ENCODE data around the gene LMF1. TPM values are rescaled to one million over a fixed set of nuclear protein-coding genes. Genes with fewer than 3 reads are reported as not detected.

The LMF1 gene
- total and polyA plus RNA-seq, 9 of the 15 experiments (the other 6 are each of a cell fraction or from before 2014, with no cell fraction given), result 0.11 to 1.6 (median 0.55) TPM; not detected in 1

DNA sequence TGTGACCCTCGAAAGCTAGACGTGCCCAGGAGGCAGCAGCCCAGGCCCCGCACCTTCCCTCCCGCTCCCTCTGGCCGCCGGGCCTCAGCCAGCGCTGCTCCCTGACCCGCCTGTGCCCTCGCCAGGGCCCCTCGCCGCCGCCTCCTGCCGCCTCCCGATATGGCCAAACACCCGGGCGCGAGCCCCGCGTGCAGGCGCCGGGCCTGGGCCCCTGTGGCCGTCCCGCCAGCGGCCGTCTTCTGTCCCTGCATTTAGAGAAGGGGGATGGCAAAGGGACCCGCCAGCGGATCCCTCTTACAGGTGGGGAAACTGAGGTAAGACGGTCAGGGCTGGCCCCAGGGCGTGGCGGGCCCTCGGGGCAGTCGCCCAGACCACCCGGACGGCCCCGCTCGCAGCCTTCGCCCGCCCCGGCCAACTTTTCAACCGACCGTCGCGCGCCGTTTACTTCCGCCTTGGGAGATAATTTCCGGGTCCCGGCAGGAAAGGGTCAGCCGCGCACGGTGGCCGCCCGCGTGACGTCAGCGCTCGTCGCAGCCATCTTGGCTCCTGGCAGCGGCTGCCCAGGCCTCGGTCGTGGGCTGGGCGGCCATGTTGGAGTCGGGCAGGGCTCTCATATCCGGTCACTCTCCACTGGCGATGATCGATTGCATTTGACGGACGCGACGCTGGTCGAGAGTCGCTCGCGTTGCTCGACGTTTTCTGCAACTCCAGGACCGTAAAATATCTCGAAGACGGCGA, 163.3 kb downstream of the LMF1 start (continued):
- TF ChIP-seq ZNF3 (CRISPR knock-in tag; IDR thresholded peaks at IDR 0.05) (no peak), NR2C2 (CRISPR knock-in tag; IDR thresholded peaks at IDR 0.05) (peak; percentile 97), NR2C2 (tag; IDR thresholded peaks at IDR 0.05) (peak; percentile 99), ZNF717 (CRISPR knock-in tag; IDR thresholded peaks at IDR 0.05) (no peak), DNMT1 (IDR thresholded peaks at IDR 0.05) (no peak), CEBPZ (IDR thresholded peaks at IDR 0.05; ENCODE audit: borderline replicate concordance, low read depth, low read length) (no peak), XRCC3 (IDR thresholded peaks at IDR 0.05) (no peak), DIDO1 (tag; IDR thresholded peaks at IDR 0.05; ENCODE audit: low read depth) (peak; percentile 77; the same call in 1 of the 2 replicates), SAP30 (IDR thresholded peaks at IDR 0.05; ENCODE audit: borderline replicate concordance, insufficient read depth, low read depth, low read length, poor library complexity, severe bottlenecking) (no peak), SIN3B (IDR thresholded peaks at IDR 0.05; ENCODE audit: low read depth) (peak; percentile 82), ZNF121 (CRISPR knock-in tag; conservative IDR thresholded peaks at IDR 0.05) (no peak), UBTF (IDR thresholded peaks at IDR 0.05; ENCODE audit: borderline replicate concordance in 1 of 2, low read depth in 2 of 2, low read length in 2 of 2) (no peak; a peak in 1 of 4 replicates), TAF9B (IDR thresholded peaks at IDR 0.05; ENCODE audit: partially characterized antibody) (no peak), ZNF507 (tag; conservative IDR thresholded peaks at IDR 0.05) (no peak), ZNF165 (CRISPR knock-in tag; IDR thresholded peaks at IDR 0.05; ENCODE audit: borderline replicate concordance) (no peak), CEBPB (tag; IDR thresholded peaks at IDR 0.05) (no peak), CUX1 (CRISPR knock-in tag; IDR thresholded peaks at IDR 0.05) (no peak)

Data from K562 (cell line).